NB4 (cell line): ENCODE data around the gene GPHA2.

Experiments
- DNase-seq: peaks from one replicate; pipeline ENCODE4 v3.0.0; 2010; ENCODE audit warnings: low read depth
- H3K4me3 ChIP-seq: one replicate; pipeline ENCODE4 v1.5.1; 2011; ENCODE audit warnings: mild to moderate bottlenecking, low read depth, low read length, moderate library complexity
- CTCF ChIP-seq: IDR thresholded peaks from one replicate; pipeline ENCODE4 v1.5.1; 2012; ENCODE audit warnings: low read depth, low read length
- MYC ChIP-seq: IDR thresholded peaks from 2 replicates; pipeline ENCODE4 v1.6.1; 2011; ENCODE audit warnings: low read depth, low read length
- POLR2A ChIP-seq: IDR thresholded peaks from 2 replicates; pipeline ENCODE4 v1.6.1; 2011; ENCODE audit warnings: mild to moderate bottlenecking; ENCODE audit not compliant: insufficient read length; ENCODE audit errors: extremely low read depth
- TF ChIP-seq, protein P1 (sequence below): IDR thresholded peaks from 2 replicates; pipeline ENCODE4 v1.6.1; 2011; ENCODE audit warnings: low read depth, low read length

Gene GPHA2

GRCh38 chr11:64951529-64951928 lies 15.8 kb upstream of the GPHA2 start:
- H3K4me3 ChIP-seq = no peak overlapping the region
- TF ChIP-seq, protein P1, sequence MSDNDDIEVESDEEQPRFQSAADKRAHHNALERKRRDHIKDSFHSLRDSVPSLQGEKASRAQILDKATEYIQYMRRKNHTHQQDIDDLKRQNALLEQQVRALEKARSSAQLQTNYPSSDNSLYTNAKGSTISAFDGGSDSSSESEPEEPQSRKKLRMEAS = no peak
- TF ChIP-seq POLR2A (no peak), MYC (no peak), CTCF (no peak)
- no peak for DNase-seq

DNA sequence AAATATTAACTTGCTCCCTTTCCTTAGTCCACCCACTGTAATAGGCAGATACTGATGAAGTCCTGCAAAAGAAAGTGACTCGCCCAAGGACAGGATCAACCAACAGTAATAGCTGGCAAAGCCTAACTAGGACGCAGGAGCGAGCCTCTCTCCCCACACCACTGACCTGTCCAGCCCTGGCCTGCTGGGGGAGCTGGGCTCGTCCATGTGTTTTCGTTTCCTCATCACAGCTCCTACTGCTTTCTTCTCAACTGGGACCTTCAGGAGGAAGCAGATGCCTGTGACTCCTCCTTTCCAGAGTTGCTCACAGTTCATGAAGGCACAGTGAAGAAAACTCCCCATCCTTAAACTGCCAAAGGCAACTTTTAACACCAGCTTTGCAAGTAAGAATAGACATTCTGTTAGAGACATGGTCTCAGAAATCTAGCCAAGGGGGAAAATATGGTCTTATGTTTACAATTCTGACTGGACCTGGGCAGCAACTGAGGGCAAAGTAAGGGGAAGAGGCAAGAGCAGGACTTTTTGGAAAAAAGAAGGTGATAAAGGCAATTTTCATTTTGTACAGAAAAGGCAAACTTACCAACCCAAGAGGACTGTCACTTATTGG lies 11.6 kb upstream of the GPHA2 start:
- no peak for DNase-seq
- TF ChIP-seq, protein P1 = no peak
- TF ChIP-seq MYC = no peak
- no peak for TF ChIP-seq POLR2A
- no peak for TF ChIP-seq CTCF
- no peak overlapping the region for H3K4me3 ChIP-seq

DNA sequence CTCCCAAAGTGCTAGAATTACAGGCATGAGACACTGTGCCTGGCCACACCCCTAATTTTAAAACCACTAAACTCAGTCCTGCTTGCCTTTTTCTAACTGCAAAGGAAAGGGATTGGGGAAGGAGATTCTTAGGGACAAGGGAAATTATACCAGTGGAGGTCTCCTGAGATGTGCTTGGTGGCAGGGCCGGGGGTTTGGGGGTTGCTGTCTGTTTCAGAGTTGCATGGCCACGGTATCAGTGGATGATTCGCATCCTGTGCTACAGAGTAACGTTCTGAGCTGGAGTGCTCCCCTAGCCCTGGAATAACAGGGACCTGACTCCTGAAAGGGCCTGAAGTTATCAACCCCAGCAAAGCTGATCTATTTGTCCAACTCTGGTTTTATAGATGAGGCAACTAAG lies 846 bp upstream of the GPHA2 start:
- no peak overlapping the region for H3K4me3 ChIP-seq
- TF ChIP-seq CTCF (no peak), MYC (no peak), POLR2A (no peak)
- TF ChIP-seq, protein P1 = no peak
- DNase-seq = no peak

DNA sequence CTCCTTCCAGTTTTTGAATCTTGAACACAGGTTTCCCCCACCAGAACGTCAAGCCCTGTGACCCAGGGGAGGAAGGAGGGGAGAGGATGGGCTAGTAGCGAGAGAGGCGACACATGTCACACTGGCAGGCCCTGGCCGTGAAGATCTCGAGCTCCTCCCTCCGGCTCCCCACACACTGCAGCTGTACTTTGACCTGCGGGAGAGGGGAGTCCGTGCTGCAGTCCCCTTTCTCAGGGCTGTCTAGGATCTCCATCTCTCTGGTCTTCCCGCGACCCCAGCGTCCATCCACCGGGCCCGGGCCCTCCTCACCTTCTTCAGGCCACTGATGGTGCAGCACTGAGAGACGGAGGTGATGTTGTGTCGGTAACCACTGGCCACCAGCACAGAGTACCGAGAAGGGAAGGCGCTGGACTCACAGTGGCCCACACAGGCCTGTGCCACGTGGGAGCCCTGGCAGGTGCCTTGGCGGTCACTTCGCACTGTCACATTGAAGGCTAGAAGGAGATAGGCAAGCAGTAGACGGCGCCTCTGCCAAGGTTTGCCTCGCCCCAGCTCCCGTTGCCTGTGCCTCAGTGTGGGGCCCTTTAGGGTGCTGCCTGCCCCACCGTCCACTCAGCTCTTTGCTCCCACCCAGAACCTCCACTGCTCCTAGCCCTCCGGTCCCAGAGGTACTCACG lies 873 bp downstream of the GPHA2 start:
- no peak for DNase-seq
- H3K4me3 ChIP-seq = no peak overlapping the region
- no peak for TF ChIP-seq CTCF
- TF ChIP-seq, protein P1 = no peak
- no peak for TF ChIP-seq MYC
- no peak for TF ChIP-seq POLR2A

GRCh38 chr11:64933935-64934681 lies 1.6 kb downstream of the GPHA2 start:
- TF ChIP-seq POLR2A (no peak), MYC (no peak), CTCF (no peak)
- TF ChIP-seq, protein P1 = no peak
- no peak overlapping the region for H3K4me3 ChIP-seq
- DNase-seq = peak; percentile 31
